Measurements from ENCODE around the gene DLG2. TPM values are rescaled to one million over a fixed set of nuclear protein-coding genes. Genes with fewer than 3 reads are reported as not detected.

DLG2 gene
- total and polyA plus RNA-seq, 2 of the 8 experiments (the other 6 are each of a cell fraction or from before 2014, with no cell fraction given), result 1.7 to 14.3 TPM

- H3K14ac ChIP-seq (ENCODE audit: insufficient read length), result no peak overlapping the region
- peaks cover 0 to 5% (median 1%) of the 10 kb centered on the region in 4 experiments; a peak in 3 of 7 replicates for H3K4me1 ChIP-seq (replicated peaks in 1 of 4; ENCODE audit: control insufficient read depth in 3 of 4, insufficient read depth in 4 of 4, low read length in 3 of 4)
- H2BK12ac ChIP-seq (ENCODE audit: low read depth, low read length), result no peak overlapping the region
- no peaks in the 10 kb centered on the region for H3K23me2 ChIP-seq (ENCODE audit: low read depth, low read length)
- DNase-seq (ENCODE audit: low read depth in 1 of 2, low spot score in 2 of 2) (no peak), FAIRE-seq (no peak)
- H3K36me3 ChIP-seq (ENCODE audit: control insufficient read depth in 2 of 4, insufficient read depth in 4 of 4, low read length in 3 of 4), result no peaks in the 10 kb centered on the region
- WGBS, 2 experiments (ENCODE audit: extremely low coverage in 1 of 2, insufficient coverage in 1 of 2, insufficient read length in 1 of 2, insufficient replicate concordance in 2 of 2, low coverage in 1 of 2, low lambda C conversion rate in 2 of 2, missing lambda C conversion rate in 1 of 2), result 83% methylated on average over 2 of the region's 2 CpGs; no CpG with 5 or more reads in 1 of the 2 experiments
- no peak overlapping the region for H2AFZ ChIP-seq (ENCODE audit: low read length)
- no peak overlapping the region for H4K5ac ChIP-seq (ENCODE audit: insufficient read length, low read depth, low read length)
- no peak overlapping the region for H4K8ac ChIP-seq (ENCODE audit: extremely low read depth, insufficient read depth, low read length)
- no peak overlapping the region for H2BK15ac ChIP-seq (ENCODE audit: low read length)
- H3K56ac ChIP-seq (replicated peaks; ENCODE audit: insufficient read length, low read depth, low read length), result no peak overlapping the region
- no peak overlapping the region for H3K18ac ChIP-seq (ENCODE audit: extremely low read depth, low read length)
- H2BK120ac ChIP-seq (replicated peaks; ENCODE audit: low read depth, low read length), result no peak overlapping the region
- no peak overlapping the region for H2BK5ac ChIP-seq (ENCODE audit: low read depth, low read length)
- H3K9me3 ChIP-seq (ENCODE audit: insufficient read depth in 2 of 2, low read depth in 1 of 2, low read length in 1 of 2), result no peaks in the 10 kb centered on the region
- CTCF ChIA-PET (ENCODE audit: partially characterized antibody), result interaction anchor here (0.6 to 1.1 kb wide), 2 partner anchors 14 to 24 kb away, joined by 3 read pairs; no protein-coding TSS in a partner anchor
- no peak for TF ChIP-seq TCF12 (IDR thresholded peaks at IDR 0.05; ENCODE audit: low read depth, low read length)
- TF ChIP-seq MAFK (IDR thresholded peaks at IDR 0.05; ENCODE audit: low read depth, low read length), result no peak
- no peak for TF ChIP-seq KDM5A (IDR thresholded peaks at IDR 0.05; ENCODE audit: low read length)
- TF ChIP-seq CBX8 (IDR thresholded peaks at IDR 0.05; ENCODE audit: borderline replicate concordance, low read depth, low read length), result no peak
- TF ChIP-seq SP1 (IDR thresholded peaks at IDR 0.05; ENCODE audit: low read depth, low read length), result no peak
- TF ChIP-seq EGR1 (IDR thresholded peaks at IDR 0.05; ENCODE audit: borderline replicate concordance, low read depth, low read length), result no peak
- no peak for TF ChIP-seq TEAD4 (IDR thresholded peaks at IDR 0.05; ENCODE audit: low read depth, low read length)
- TF ChIP-seq SP2 (IDR thresholded peaks at IDR 0.05; ENCODE audit: low read length), result no peak
- TF ChIP-seq GTF2F1 (IDR thresholded peaks at IDR 0.05; ENCODE audit: borderline replicate concordance, low read depth, low read length), result no peak
- no peak for TF ChIP-seq ATF3 (IDR thresholded peaks at IDR 0.05; ENCODE audit: insufficient read depth, low read depth, low read length)
- TF ChIP-seq SUZ12 (IDR thresholded peaks at IDR 0.05; ENCODE audit: low read length), result no peak
- TF ChIP-seq RNF2 (IDR thresholded peaks at IDR 0.05; ENCODE audit: borderline replicate concordance, low read depth, low read length, missing control alignments, poor library complexity, severe bottlenecking), result no peak
- TF ChIP-seq GABPA (IDR thresholded peaks at IDR 0.05; ENCODE audit: borderline replicate concordance, insufficient read depth, low read length), result no peak
- H3K27ac ChIP-seq (ENCODE audit: low read depth, low read length), result no peak overlapping the region
- no peaks in the 10 kb centered on the region for H4K20me1 ChIP-seq (replicated peaks in 1 of 2; ENCODE audit: control insufficient read depth in 1 of 2, insufficient read depth in 2 of 2, low read length in 2 of 2)
- H3K4me2 ChIP-seq (ENCODE audit: insufficient read depth in 1 of 2, low read depth in 2 of 2, low read length in 2 of 2), result no peak overlapping the region
- no peak overlapping the region for H2AK5ac ChIP-seq (ENCODE audit: low read depth, low read length)
- POLR2A ChIA-PET (ENCODE audit: partially characterized antibody), result no interaction called here
- no peaks in the 10 kb centered on the region for H3K79me2 ChIP-seq (ENCODE audit: control insufficient read depth in 1 of 2, insufficient read depth in 2 of 2, low read length in 2 of 2)
- H3K23ac ChIP-seq (ENCODE audit: insufficient read length), result no peak overlapping the region
- no peak overlapping the region for H3K9ac ChIP-seq (replicated peaks in 1 of 4; ENCODE audit: extremely low read depth in 1 of 4, low read depth in 3 of 4, low read length in 3 of 4)
- H4K91ac ChIP-seq (replicated peaks; ENCODE audit: insufficient read length, low read length), result no peak overlapping the region
- H3K79me1 ChIP-seq (ENCODE audit: low read depth, low read length), result no peaks in the 10 kb centered on the region
- H3K4ac ChIP-seq (replicated peaks; ENCODE audit: insufficient read length, low read depth, low read length), result no peak overlapping the region
- no peak overlapping the region for H3K4me3 ChIP-seq (ENCODE audit: extremely low read depth in 1 of 4, insufficient read depth in 2 of 4, low read depth in 3 of 4, low read length in 4 of 4)
- H2BK20ac ChIP-seq (ENCODE audit: low read length), result no peak overlapping the region
- peaks cover 0 to 1% (median 0%) of the 10 kb centered on the region in 4 experiments; a peak in 1 of 7 replicates for H3K27me3 ChIP-seq (replicated peaks in 1 of 4; ENCODE audit: control insufficient read depth in 3 of 4, extremely low read depth in 1 of 4, insufficient read depth in 3 of 4, low read length in 3 of 4)
These were observed 2185.5 kb downstream of the DLG2 start for GRCh38 chr11:83441601-83442000.
